Stimulated activated CD8-positive, alpha-beta memory T cell treated with anti-CD3 and anti-CD28 coated beads, Interleukin-15, amount 100 ng/mL, for 24 hours (primary cell): Measurements from ENCODE around the gene TMEM61.
"Not testable (repeated sequence)": the region's sequence is repeated elsewhere in the genome, so short reads cannot be mapped to it uniquely, and the experiment has no call there.

Experiments
- DNase-seq: peaks from one replicate; pipeline ENCODE4 v3.0.0-alpha.2; 2020; ENCODE audit warnings: low read depth

The TMEM61 gene

DNA sequence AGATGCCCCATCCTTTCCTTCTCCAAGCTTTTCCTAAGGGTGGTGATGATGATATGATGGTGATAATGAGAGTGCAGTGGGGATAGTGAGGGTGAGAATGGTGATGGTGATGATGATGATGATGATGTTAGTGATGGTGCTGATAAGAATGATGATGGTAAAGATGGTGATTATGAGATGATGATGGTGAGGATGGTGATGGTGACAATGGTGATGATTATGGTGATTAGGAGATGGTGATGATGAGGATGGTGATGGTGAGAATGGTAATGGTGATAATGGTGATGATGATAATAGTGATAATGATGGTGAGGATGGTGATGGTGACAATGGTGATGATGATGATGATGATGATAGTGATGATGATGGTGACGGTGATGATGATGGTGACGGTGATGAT lies 22.3 kb downstream of the TMEM61 start:
- DNase-seq: no peak

DNA sequence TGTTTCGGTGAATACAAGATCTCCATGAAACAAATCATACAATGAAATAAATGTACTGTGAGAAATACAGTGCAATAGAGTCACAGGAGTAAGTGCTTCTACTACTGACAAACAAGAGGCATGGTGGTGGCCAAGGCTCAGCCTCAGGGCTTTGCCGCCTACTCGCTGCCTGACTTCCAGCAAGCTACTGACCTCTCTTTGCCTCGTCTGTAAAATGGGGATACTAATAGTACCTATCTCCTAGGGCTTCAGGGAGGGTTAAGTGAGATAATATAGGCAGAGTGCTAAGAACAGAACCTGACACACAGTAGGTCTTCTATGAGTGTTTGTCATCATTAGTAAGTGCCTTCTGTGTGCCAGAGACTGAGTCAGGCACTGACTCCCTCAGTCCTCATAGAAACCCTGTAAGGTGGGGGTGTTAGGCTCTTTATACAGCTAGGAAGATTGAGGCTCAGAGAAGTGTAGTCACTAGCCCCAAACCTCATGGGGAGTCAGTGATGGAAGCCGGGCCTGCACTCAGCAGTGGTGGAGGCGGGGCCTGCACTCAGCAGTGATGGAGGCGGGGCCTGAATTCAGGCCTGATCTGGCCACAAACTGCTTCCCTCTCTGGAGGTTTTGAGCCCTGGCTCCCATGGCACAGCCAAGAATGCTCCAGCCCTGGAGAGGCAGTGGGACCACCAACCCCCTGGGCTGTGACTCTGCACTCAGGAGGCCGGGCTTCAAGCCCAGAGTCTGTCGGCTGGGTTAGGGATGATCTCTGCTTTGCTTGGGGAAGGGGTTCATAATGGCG lies 25.1 kb downstream of the TMEM61 start:
- no peak for DNase-seq

DNA sequence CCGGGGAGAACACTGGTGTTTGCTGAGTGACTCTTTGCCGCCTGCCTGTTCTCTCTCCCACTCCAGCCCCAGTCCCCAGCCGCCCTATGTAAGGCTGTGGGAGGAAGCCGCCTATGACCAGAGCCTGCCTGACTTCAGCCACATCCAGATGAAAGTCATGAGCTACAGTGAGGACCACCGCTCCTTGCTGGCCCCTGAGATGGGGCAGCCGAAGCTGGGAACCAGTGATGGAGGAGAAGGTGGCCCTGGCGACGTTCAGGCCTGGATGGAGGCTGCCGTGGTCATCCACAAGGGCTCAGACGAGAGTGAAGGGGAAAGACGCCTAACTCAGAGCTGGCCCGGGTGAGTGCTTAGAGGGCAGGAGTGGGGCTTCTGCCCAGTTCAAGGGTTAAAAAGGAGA lies 26.5 kb downstream of the TMEM61 start:
- DNase-seq: no peak

DNA sequence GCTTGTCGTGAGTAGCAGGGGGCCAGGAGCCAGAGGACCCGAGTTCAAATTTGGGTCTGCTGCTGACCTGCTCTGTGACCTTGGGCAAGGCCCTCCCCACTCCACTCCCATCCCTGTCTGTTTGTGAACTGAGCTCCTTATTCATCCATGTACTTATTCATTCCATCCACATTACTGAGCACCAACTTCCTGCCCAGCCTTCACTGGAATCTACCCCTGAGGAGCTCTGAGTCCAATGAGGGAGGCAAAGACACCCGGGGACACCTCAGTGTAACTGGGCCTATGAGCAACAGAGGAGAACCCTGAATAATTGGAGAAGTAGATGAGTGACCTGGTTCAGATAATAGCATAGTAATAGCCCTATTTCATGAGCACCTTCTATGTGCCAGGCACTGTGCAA lies 27.2 kb downstream of the TMEM61 start:
- no peak for DNase-seq

DNA sequence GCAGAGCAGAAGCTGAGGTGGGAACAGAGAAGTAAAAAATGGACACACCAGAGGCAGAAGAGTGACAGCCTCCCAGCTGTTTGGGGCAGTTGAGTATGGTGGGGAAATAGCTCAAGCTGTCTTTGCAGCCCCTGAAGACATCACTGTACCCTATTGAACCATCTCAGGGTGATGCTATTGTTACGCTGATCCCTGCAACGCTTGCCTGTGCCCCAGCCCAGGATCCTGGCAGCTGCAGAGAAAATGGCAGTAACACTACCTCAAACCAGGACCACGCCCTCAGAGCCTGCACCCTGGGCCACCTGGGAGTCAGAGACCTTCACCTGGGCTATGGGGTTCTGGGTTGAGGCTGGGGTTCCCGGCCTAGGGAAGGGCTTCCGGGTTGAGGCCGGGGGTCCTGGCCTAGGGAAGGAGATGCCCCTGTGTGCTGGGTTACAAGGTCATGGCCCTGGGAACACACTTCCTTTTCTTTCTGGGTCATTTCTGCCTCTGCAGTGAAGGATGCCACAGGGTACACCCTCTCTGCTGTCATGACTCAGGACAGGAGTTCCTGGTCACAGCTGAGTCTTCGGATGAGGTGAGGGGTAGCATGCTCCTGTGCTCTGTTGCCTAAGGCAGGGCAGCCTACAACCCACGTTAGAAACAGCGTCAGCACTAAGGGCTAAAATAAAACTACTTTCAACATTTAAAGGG lies 29.9 kb downstream of the TMEM61 start:
- DNase-seq: no peak

DNA sequence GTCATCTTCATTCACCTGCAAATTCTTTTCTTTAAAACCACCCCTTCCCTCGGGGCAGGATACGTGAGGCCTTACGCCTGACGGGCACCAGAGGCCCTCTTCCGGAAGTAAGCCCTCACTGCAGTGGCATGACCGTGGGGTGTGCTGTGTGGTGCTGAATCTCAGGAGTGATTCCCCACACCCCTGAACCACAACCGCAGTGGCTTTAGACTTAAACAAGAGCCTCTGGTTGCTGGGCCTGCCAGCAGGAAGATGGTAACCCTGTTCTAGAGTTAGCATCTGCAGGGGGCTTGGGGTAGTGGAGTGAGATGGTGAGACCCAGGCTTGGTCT lies 30.4 kb downstream of the TMEM61 start:
- no peak for DNase-seq

DNA sequence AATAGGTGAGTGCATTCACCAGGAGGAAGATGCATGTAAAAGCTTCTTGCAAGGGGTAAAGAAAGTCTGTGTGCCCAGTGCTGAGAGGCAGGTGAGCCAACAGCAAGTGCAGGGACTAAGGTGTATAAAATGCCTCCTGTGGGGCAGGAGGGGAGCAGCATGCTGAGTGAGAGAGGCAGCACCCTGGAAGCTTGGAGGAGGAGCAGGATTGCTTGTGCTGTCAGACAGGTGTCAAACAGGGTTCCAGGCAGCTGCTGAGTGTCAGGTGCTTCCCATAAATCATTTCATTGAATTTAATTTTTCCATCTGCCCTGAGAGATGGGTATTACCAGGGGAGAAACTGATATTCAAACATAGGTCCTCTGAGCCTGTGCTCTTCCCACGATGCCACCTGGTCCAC lies 32.2 kb downstream of the TMEM61 start:
- no peak for DNase-seq

DNA sequence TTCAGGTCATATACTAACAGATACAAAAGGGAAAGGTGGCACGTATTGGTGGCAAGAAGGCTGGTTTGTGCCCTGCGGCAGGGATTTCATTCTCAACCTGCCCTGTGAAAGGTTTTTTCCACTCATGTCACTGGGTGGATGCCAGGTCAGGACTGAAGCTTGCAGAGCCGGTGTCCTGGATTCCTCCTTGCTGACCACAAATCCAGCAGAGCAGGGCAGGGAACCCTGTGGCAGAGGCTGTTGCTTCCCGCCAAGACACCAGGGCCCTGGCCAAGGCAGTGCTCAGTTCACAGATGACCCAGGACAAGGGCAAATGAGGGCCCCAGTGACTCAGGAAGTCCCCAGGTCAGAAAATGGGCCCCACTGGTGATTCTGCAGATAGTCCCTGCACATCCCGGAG lies 34.7 kb downstream of the TMEM61 start:
- DNase-seq: no peak

DNA sequence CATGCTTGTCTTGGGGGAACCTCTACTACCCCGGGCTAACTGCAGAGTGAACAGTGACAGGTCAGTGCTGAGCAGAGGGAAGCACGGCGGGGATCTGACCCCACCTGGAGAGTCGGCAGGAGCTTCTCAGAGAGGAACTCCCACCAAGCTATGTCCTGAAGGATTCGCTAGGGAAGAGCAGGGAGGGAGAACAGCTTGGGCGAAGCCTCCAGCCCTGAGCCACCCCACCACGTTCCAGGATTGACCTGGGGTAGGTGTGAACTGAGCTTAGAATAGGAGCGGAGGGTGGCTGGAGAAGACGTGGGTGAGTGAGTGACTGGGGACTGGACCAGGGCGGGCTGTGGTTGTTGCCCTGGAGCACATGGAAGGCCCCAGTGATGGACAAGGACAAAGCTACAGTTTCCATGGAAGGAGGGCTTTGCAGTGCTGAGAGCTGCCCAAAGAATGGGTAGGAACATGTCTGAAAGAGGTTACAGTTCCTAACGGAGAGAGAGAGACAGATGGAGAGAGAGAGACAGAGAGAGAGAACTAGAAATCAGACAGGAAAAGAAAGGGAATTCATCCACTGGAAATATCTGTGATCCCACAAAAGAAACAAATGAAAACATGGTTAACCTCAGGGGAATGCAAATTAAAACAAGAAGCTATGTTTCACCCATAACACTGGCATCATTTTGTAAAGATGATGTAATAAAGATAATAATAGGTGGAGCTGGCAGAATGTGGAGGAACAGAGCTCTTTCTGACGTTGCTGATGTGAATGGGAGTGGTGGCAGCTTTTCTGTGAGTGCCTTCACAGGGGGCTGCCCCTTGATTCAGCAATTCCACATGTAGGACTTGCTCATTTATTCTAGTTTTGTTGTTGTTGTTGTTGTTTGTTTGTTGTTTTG lies 35.5 kb downstream of the TMEM61 start:
- no peak for DNase-seq

DNA sequence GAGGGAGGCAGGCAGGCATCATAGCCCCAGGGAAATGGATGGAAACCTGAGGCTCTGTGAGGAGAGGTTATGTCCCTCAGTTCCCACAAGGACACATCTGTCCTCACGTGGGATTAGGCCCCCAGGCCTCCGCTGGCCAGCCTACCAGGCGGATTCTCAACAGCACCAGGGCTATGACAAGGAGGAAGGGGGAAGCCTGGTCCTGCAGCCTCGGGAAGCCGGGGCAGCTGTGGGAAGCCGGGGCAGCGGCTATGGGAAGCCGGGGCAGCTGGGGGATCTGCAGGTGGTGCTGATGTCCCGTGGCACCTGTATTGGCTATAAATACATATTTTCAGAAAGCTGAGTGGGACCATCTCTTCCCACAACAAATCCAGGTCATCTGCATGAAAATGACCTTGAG lies 38.0 kb downstream of the TMEM61 start:
- DNase-seq: no peak

DNA sequence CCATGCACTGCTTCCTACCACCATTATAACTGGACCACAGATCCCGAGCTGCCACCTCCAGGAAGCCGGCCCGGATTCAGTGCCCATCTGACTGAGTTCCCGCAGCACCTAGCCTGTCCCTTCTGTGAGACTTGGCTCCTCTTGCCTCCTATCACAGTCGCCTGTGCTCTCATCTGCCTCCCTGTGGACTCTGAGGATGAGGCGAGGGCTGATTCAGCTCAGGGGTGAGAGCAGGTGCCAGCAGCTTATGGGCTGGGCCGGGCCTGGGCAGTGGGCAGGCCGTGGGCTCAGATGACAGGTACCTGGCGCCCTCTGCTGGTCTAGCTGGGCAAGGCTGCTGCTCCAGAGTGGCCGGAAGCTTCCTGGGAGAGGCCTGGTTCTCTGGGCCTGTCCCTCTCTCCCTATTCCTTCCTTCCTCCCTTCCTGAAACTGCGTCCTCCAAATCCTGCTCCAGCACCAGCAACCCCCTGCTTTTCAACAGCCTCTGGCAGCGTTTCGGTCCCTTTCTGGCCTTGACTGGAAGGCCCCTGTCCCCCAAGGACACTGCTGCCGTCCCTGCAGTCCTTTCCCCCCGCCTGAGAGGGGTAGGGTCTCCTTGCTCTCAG lies 41.6 kb downstream of the TMEM61 start:
- DNase-seq: peak; percentile 41

DNA sequence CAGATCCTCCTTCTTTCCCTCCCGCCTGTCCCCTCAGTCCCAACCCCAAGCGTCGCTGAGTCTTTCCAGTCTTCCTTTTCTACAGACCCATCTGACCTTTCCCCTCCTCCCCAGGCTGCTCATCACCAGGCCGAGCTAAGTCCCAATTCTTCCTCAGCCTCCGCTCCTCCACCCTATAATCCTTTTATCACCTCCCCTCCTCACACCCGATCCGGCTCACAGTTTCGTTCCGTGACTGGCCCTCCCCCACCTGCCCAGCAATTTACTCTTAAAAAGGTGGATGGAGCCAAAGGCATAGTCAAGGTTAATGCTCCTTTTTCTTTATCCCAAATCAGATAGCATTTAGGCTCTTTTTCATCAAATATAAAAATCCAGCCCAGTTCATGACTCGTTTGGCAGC lies 43.7 kb downstream of the TMEM61 start:
- DNase-seq: not testable (repeated sequence)

DNA sequence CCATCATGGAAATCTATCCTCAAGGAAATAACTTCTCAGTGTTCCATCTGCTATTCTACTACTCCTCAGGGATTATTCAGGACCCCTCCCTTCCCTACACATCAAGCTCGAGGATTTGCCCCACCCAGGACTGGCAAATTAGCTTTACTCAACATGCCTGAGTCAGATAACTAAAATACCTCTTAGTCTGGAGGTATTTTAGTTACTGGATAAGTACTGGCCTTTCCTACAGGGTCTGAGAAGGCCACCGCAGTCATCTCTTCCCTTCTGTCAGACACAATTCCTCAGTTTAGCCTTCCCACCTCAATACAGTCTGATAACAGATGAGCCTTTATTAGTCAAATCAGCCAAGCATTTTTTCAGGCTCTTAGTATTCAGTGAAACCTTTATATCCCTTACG lies 46.3 kb downstream of the TMEM61 start:
- not testable (repeated sequence) for DNase-seq

DNA sequence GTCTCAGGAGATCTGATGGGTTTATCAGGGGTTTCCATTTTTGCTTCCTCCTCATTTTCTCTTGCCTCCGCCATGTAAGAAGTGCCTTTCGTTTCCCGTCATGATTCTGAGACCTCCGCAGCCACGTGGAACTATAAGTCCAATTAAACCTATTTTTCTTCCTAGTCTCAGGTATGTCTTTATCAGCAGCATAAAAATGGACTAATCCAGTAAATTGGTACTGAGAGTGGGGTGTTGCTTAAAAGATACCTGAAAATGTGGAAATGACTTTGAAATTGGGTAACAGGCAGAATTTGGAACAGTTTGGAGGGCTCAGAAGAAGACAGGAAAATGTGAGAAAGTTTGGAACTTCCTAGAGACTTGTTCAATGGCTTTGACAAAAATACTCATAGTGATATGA lies 50.7 kb downstream of the TMEM61 start:
- DNase-seq: not testable (repeated sequence)

DNA sequence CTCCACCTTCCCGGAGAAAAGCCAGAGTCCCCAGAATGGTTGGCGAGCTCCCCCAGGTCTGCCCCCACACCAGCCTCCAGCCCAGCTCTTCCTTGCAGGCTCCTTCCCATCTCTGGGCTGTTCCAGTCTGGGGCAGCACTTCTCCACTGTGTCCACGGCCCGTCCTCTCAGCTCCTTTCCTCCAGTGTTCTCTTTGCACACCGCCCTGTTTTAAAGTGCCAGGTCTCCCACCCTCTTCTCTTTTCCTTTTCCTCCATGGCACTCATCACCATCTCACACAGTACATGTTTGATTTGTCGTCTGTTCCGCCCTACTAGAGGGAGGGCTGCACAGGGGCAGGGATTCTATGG lies 52.8 kb downstream of the TMEM61 start:
- no peak for DNase-seq

DNA sequence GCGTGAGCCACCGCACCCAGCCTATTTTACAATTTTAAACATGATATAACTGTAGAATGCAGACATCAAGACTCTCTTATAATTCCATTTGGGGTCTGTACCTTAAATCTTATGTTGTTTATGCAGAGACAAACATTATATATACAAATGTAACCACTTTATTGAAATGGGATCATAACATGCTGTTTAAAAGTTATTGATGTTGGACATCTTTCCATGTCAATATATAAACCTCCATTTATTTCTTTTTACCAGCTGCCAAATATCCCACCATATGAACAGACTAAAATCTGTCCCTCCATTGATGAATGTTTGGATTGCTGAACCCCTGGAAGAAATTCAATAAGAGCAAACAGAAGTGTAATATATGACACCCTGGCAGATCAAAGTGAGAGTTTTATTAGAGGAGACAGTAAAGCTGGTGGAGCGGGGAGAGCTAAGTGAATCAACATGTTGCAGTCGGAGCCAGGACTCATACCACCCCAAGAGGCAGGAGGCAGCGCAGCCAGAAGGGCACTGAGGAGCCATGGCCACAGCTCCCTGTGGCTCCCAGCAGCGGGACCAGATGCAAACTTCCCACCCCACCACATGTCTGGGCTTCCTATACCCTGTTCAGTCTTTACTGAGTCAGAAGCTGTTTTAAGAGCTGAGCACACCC lies 54.2 kb downstream of the TMEM61 start:
- DNase-seq: no peak

DNA sequence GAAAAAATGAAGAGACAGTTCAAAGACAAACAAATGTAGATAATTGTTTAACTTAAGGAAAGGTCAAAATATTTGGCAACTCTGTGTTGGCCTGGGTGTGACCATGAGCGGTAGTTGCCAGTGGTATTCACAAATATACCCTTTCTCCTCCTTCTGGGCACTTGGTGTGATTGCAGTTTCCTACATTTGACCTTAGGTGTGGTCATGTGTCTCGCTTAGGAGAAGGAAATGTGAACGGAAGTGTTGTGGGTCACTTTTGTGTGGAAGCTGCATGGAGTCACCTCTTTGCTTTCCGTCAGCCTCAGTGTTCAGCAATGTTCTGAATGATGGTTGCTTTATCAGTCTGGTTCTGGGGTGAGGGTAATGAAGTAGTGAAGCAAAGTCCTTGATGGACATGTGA lies 55.5 kb downstream of the TMEM61 start:
- no peak for DNase-seq

DNA sequence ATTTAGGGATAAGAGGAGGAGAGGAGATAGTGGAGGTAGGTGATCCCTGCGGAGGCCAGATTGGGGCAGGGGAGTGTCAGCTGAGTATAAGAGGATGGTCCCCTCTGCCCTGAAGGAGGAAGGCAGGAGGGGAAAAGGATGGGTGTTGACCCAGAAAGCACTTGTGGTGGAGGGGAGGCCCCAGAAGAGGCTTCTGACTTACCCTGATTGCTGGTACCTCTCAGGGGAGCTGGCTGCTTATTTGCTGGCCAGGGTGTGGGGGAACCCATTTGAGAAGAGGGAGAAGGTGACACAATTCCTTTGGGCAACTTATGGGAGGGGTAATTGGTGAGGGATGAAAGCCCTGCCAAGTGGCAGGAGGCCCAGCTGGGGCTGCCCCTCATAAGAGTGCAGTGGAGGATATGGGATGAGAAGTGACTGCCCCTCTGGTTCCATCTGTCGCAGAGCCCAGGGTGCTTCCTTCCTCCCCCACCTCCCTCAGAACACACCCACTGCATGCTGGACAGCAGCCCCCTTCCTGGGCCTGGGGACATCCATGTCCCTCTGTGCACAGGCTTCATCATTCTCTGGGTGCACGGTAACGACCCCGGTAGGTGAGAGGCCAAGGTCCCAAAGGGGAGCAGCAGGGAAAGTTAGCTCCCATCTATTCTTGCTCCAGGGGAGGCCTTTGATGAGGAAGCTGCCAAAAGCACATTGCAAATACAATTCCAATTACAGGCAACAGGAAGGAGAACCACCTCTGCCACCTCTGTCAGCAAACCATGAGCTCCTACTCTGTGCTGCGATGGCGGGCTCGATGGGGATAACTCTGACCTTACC lies 57.5 kb downstream of the TMEM61 start:
- no peak for DNase-seq

DNA sequence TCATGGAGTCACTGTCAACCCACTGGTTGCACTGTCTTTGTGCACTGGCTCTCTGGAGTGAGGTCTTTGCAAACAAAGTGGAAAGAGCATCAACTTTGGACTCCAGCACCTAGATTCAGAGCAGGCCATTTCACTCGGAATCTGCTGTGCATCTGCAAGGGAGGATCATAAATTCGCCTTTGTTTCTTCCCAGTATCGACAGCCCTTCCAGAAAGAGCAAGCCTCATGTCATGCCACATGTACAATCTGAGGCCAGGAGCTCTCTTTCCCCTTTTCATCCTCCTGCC lies 58.1 kb downstream of the TMEM61 start:
- DNase-seq: no peak

DNA sequence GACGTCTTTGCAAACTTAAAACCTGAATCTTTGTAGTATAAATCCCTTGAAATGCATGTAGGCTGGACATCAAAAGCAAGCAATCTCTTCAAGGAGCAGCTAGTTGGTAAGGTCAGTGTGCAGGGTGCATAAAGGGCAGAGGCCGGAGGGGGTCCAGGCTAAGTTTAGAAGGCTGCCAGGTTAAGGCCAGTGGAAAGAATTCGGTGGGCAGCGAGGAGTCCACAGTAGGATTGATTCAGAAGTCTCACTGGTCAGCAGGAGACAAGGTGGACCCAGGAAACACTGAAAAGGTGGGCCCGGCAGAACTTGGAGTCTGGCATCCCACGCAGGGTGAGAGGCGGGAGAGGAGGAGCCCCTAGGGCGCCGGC lies 58.5 kb downstream of the TMEM61 start:
- DNase-seq: no peak

DNA sequence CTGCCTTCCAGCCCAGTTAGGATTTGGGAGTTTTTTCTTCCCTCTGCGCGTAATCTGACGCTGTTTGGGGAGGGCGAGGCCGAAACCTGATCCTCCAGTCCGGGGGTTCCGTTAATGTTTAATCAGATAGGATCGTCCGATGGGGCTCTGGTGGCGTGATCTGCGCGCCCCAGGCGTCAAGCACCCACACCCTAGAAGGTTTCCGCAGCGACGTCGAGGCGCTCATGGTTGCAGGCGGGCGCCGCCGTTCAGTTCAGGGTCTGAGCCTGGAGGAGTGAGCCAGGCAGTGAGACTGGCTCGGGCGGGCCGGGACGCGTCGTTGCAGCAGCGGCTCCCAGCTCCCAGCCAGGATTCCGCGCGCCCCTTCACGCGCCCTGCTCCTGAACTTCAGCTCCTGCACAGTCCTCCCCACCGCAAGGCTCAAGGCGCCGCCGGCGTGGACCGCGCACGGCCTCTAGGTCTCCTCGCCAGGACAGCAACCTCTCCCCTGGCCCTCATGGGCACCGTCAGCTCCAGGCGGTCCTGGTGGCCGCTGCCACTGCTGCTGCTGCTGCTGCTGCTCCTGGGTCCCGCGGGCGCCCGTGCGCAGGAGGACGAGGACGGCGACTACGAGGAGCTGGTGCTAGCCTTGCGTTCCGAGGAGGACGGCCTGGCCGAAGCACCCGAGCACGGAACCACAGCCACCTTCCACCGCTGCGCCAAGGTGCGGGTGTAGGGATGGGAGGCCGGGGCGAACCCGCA lies 59.1 kb downstream of the TMEM61 start, which contains the start of gene PCSK9:
TSS of gene PCSK9 (plus strand) at position 207 of the 741 bp plus-strand sequence. CDS start at position 497, 290 bp downstream.
- no peak for DNase-seq
